ENCODE results near the gene IRF5.
"Not testable (repeated sequence)": the region's sequence is repeated elsewhere in the genome, so short reads cannot be mapped to it uniquely, and the experiment has no call there.

DNA sequence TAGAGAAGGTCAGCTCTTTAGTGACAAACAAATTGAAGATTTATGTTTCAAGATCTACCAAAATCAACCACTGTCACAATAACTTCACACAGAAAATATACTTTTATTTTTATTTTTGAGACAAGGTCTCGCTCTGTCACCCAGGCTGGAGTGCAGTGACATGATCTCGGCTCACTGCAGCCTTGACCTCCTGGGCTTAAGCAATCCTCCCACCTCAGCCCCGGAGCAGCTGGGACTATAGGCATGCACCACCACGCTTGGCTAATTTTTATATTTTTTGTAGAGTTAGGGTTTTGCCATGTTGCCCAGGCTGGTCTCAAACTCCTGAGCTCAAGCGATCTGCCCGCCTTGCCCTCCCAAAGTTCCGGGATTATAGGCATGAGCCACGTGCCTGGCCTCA is 56.8 kb downstream of the IRF5 start:
- TF ChIP-seq, protein P1, sequence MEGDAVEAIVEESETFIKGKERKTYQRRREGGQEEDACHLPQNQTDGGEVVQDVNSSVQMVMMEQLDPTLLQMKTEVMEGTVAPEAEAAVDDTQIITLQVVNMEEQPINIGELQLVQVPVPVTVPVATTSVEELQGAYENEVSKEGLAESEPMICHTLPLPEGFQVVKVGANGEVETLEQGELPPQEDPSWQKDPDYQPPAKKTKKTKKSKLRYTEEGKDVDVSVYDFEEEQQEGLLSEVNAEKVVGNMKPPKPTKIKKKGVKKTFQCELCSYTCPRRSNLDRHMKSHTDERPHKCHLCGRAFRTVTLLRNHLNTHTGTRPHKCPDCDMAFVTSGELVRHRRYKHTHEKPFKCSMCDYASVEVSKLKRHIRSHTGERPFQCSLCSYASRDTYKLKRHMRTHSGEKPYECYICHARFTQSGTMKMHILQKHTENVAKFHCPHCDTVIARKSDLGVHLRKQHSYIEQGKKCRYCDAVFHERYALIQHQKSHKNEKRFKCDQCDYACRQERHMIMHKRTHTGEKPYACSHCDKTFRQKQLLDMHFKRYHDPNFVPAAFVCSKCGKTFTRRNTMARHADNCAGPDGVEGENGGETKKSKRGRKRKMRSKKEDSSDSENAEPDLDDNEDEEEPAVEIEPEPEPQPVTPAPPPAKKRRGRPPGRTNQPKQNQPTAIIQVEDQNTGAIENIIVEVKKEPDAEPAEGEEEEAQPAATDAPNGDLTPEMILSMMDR (conservative IDR thresholded peaks at IDR 0.05; ENCODE audit: low read depth, low read length): not testable (repeated sequence)
- TF ChIP-seq EZH2 (IDR thresholded peaks at IDR 0.05; ENCODE audit: borderline replicate concordance, low read depth, low read length, poor library complexity, severe bottlenecking): not testable (repeated sequence)
